Fibroblast of skin of right biceps (primary cell): ENCODE measurements around the gene PLAAT4.
A peak's percentile ranks its signal among the peaks of the same experiment; 100 is the strongest.
"Not testable (repeated sequence)": the region's sequence is repeated elsewhere in the genome, so short reads cannot be mapped to it uniquely, and the experiment has no call there.

Experiments used
- DNase-seq: peaks from one replicate; pipeline ENCODE4 v3.0.0-alpha.2; 2013

The PLAAT4 gene

DNA sequence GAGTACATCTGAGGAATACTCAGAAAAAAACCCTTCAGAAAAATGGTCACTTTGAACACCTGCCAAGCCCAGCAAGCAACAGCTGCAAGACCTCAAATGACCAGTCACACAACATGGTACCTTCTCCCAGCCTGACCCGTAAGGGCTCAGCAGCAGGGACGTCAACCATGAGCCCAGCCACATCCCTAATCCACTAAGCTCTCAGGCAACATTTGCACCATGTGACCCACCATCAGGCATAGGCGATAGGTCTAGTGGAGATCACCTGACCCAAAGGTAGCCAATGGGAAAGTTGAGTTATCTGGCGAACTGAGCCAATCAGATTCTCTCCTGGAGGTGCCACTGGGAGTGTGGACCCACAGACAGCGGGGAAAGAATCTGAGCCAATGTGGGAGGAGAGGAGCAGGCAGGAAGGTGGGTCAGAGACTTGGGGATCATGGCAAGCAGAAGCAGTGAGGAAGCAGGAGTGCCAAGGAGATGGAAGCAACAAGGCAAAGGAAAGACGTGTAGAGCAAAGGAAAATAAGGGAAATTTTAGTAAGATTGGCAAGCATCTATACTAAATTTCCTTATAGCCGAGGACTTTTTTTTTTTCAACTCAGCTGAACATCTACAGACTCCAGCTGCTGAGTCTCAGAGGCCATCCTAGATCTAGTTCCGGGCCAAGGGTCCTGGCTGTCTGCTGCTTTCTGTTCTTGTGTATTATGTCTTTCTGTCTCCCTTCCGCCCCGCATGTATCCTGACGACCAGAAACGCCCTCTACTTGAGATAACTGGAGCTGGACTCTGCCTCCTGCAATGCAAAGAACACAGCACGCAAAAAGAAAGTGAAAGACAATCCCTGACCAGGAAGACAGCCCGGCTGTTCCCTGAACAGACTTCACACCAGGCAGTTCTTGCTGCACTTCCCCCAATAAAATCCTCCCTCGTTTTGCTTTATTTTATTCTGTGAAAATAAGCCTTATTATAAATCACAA lies 37.6 kb downstream of the PLAAT4 start:
- peak; percentile 56 for DNase-seq

- no peak for DNase-seq
Measured at GRCh38 chr11:63574856-63575602, 38.4 kb downstream of the PLAAT4 start.

GRCh38 chr11:63578882-63579281 lies 42.3 kb downstream of the PLAAT4 start:
- not testable (repeated sequence) for DNase-seq

- not testable (repeated sequence) for DNase-seq
Measured at GRCh38 chr11:63581224-63581623, 44.6 kb downstream of the PLAAT4 start.

GRCh38 chr11:63583357-63583677 lies 46.7 kb downstream of the PLAAT4 start:
- no peak for DNase-seq

- no peak for DNase-seq
Measured at GRCh38 chr11:63586451-63587166, 50.0 kb downstream of the PLAAT4 start.

DNA sequence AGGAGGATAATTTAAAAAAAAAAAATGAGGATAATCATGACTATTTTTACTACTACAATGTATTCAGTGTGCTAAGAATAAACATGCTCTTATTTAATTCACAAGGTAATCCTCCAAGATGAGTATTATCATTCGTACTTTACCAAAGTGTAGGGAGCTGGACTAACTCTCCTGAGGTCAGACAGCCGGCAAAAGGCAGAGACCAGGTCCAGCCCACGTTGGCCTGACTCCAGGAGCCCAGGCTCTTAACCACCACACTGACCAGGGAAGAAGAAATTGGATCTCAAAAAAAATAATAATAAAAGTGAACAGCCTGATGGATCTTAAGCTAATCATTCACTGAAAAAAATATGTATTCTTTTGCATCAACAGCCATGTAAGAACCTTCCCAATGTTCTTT lies 52.4 kb downstream of the PLAAT4 start:
- no peak for DNase-seq

DNA sequence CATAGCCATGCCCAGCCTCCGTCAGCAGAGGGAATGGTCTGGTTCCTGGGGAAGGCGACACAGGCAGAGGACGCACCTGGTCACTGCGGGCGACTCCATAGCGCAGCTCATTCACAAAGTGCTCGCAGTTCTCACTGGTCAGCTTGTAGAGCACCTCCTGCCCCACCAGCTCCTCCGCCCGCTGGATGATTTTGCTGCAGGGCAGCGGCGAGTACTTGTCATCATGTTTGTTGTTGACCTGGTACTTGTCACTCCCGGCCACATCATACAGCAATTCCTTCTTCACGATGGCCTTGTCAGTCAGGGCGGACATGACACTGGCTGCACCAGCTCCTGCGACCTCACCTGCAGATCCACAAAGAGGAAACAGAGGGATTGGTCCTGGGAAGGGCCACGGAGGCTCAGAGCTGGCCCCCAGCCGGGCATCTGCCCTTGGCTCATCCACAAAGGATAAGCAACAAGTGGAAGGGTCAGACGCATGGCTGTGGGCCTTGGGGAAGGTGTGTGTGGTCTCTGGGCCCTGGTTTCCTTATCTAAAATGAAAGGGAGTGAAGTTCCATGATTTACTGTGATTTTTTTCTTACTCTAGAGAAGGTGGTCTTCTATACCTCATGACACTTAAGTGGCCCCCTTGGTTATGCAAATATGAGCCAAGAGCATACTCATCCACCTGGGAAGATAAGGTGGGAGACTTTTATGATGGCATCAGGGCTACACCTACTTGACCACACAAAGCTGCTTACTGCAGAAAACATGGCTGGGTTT lies 53.6 kb downstream of the PLAAT4 start:
- no peak for DNase-seq

- DNase-seq = no peak
Measured at GRCh38 chr11:63592975-63593395, 56.4 kb downstream of the PLAAT4 start.

GRCh38 chr11:63595296-63595695 lies 58.7 kb downstream of the PLAAT4 start:
- no peak for DNase-seq
